ENCODE results near the gene IGF2.

DNA sequence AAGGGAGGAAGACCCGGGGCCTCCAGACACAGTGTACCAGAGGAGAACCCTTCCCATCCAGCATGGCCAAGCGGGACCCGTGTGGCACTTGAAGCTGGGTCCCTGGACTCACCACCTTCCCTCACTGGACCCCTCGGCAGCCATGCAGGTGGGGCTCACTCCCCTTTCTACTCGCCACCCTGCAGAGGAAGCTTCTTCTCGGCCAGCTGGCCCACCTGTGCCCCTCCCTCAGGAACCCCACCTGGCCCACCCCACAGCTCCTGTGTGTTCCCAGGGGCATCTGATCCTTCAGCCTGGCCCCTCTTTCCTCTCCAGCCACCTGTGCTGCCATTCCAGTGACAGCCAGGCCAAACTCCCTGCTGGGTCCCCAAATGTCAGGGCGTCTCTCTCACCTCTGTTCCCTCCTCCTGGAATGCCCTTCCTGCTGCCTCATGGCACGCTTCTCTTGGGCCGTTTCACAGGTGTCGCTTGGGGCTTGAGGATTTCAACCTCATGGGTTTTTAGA, 38.0 kb downstream of the IGF2 start:
- TF ChIP-seq, protein P1, sequence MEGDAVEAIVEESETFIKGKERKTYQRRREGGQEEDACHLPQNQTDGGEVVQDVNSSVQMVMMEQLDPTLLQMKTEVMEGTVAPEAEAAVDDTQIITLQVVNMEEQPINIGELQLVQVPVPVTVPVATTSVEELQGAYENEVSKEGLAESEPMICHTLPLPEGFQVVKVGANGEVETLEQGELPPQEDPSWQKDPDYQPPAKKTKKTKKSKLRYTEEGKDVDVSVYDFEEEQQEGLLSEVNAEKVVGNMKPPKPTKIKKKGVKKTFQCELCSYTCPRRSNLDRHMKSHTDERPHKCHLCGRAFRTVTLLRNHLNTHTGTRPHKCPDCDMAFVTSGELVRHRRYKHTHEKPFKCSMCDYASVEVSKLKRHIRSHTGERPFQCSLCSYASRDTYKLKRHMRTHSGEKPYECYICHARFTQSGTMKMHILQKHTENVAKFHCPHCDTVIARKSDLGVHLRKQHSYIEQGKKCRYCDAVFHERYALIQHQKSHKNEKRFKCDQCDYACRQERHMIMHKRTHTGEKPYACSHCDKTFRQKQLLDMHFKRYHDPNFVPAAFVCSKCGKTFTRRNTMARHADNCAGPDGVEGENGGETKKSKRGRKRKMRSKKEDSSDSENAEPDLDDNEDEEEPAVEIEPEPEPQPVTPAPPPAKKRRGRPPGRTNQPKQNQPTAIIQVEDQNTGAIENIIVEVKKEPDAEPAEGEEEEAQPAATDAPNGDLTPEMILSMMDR (IDR thresholded peaks at IDR 0.05; ENCODE audit: insufficient read depth, low read depth, low read length): no peak
- TF ChIP-seq EZH2 (IDR thresholded peaks at IDR 0.05; ENCODE audit: insufficient read depth, low read length): no peak

All from astrocyte (in vitro differentiated cells and primary cell).